Coronary artery (tissue), 2 donors: ENCODE measurements around the gene GDPD2.

Source experiments
- DNase-seq: peaks from one replicate; pipeline ENCODE4 v3.0.0-alpha.2; 2017; ENCODE audit warnings: low spot score
- H3K27ac ChIP-seq, 2 donors: fragments of 200-600 bp; sonication (generic); one replicate each; pipeline ENCODE4 v1.5.1; 2016 to 2019
- H3K4me3 ChIP-seq: fragments of 200-600 bp; sonication (generic); 2 replicates; pipeline ENCODE4 v1.5.1; 2016; ENCODE audit warnings: mild to moderate bottlenecking, moderate library complexity
- TF ChIP-seq, protein P1 (sequence below): fragments of 200-600 bp; sonication (generic); IDR thresholded peaks from one replicate; pipeline ENCODE4 v1.5.1; 2019; ENCODE audit warnings: antibody characterized with exemption

Gene GDPD2

DNA sequence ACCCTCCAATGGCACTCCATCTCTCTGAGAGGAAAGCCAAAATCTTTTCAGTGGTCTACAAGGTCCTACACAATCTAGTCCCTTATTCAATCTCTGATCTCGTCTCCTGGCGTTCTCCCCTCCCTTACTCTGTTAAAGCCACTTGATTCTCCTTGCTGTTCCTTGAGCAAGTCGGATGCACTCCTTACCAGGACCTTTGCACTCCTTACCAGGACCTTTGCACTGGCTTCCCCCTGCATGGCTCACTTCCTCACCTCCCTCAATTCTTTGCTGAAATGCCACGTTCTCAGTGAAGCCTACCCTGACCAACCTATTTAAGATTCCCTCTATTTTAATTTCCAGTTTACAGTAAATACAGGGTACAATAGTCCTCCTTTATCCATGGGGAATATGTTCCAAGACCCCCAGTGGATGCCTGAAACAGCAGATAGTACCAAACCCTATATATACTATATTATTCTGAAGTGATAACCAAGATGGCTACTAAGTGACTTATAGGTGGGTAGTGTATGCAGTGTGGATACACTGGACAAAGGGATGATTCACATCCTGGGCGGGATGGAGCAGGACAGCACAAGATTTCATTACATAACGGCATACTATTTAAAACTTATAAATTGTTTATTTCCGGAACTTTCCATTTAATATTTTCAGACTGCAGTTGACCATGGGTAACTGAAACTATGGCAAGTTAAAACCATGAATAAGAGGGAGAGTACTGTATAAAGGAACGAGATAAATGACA is 15.0 kb downstream of the GDPD2 start:
- DNase-seq = no peak
- Histone ChIP-seq H3K4me3 (no peak overlapping the region), H3K27ac (no peak overlapping the region)
- TF ChIP-seq, protein P1, sequence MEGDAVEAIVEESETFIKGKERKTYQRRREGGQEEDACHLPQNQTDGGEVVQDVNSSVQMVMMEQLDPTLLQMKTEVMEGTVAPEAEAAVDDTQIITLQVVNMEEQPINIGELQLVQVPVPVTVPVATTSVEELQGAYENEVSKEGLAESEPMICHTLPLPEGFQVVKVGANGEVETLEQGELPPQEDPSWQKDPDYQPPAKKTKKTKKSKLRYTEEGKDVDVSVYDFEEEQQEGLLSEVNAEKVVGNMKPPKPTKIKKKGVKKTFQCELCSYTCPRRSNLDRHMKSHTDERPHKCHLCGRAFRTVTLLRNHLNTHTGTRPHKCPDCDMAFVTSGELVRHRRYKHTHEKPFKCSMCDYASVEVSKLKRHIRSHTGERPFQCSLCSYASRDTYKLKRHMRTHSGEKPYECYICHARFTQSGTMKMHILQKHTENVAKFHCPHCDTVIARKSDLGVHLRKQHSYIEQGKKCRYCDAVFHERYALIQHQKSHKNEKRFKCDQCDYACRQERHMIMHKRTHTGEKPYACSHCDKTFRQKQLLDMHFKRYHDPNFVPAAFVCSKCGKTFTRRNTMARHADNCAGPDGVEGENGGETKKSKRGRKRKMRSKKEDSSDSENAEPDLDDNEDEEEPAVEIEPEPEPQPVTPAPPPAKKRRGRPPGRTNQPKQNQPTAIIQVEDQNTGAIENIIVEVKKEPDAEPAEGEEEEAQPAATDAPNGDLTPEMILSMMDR = no peak

DNA sequence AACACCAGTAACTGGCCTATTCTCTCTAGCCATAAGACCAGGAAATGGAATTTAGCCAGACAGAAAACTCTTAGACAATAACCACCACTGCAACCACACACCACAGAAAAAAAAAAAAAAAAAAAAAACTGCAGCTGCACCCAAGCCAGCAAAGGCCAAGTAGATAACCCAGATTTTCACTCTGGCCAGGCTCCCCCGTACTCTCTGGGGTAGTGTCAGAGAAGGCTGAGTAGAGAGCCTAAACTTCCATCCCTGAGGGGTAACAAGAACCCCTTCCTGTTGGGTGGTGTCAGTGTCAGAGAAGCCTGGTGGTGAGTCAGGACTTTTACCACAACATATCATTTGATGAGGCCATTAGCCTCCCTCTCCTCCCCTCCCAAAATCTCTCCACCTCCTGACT is 15.9 kb downstream of the GDPD2 start:
- Histone ChIP-seq H3K4me3 (no peak overlapping the region), H3K27ac (no peak overlapping the region)
- no peak for DNase-seq
- TF ChIP-seq, protein P1 = no peak

- no peak overlapping the region for H3K27ac ChIP-seq
- TF ChIP-seq, protein P1 = no peak
- no peak overlapping the region for H3K4me3 ChIP-seq
- no peak for DNase-seq
Measured at GRCh38 chrX:70442224-70442623, 19.1 kb downstream of the GDPD2 start.

DNA sequence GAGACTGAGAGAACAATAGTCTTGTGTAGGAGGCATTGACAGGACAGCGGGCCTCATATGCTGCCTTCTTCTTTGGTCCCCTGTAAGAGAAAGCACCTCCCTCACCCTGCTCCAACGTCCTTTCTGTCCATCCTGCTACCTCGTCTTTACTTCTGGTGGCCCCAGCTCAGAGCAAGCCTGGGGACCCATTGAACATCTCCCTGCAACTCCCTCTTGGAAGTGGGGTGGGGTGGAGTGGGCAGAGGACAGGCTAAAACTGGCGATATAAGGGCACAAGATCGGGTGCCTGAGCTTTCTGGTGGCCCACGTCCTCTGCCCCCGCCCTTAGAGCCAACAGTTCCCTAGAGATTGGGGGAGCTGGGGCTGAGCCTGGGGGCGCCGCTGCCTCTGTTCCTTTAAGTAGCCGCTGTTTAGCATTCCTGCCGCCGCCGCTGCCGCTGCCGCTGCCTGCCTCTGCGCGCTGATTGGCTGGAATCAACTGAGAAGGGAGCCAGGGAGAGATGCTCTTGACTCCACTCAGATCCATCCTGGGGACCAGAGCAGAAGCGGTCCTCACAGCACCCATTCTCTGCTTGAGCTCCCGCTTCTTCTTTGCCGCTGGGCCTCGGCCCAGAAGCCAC is 21.3 kb downstream of the GDPD2 start, which contains the start of gene DLG3:
Gene DLG3, plus strand, starts transcription at position 510 of the 620 bp plus-strand sequence. CDS start 367 bp downstream, outside the sequence.
- DNase-seq = no peak
- TF ChIP-seq, protein P1 = no peak
- Histone ChIP-seq H3K27ac (no peak within 1 kb of the TSS), H3K4me3 (peak within 1 kb of the TSS; percentile 67)

DNA sequence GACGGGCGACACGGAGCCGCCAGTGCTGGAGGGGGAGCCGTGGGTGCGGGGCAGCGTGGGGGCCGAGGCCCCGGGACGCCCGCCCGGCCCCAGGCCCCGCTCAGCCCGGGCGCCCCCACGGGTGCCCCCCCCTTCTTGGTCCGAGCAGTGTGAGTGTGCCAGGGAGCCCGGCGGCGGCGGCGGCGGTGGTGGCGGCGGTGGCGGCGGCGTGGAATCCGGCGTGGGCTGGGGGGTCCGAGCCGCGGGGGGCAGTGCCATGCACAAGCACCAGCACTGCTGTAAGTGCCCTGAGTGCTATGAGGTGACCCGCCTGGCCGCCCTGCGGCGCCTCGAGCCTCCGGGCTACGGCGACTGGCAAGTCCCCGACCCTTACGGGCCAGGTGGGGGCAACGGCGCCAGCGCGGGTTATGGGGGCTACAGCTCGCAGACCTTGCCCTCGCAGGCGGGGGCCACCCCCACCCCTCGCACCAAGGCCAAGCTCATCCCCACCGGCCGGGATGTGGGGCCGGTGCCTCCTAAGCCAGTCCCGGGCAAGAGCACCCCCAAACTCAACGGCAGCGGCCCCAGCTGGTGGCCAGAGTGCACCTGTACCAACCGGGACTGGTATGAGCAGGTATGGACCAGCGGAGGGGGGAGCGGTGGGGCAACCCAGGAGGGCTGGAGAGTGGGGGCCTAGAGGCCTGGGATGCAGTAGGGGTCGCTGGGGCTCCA is 22.0 kb downstream of the GDPD2 start:
- no peak for DNase-seq
- Histone ChIP-seq H3K27ac (no peak overlapping the region), H3K4me3 (peak overlapping the region; percentile 67)
- TF ChIP-seq, protein P1 = no peak

DNA sequence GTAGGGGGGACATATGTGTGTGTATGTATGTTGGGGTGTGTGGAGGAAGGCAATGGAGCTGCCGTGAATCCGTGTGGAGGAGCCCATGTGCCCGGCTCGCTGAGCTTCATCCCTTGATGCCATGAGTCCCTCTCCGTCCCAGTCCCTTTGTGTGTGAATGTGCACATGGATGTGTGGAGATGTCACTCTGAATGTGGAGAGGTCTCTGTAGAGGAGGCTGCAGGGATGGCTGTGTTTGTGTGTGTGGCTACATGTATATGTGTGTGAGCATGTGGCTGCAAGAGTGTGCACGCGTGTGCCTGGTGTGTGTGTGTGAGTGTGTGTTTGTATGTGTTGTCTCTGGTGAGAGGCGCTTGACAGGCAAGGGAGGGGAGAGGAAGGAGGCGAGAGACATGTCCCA is 22.8 kb downstream of the GDPD2 start:
- Histone ChIP-seq H3K27ac (no peak overlapping the region), H3K4me3 (no peak overlapping the region)
- TF ChIP-seq, protein P1 = no peak
- no peak for DNase-seq
